GM18526 (cell line): ENCODE data around the gene BCAM.

Experiments used
- POLR2A ChIP-seq: IDR thresholded peaks from 3 replicates; pipeline ENCODE4 v1.6.1; 2011; ENCODE audit not compliant: insufficient read length; ENCODE audit errors: extremely low read depth

Gene BCAM

DNA sequence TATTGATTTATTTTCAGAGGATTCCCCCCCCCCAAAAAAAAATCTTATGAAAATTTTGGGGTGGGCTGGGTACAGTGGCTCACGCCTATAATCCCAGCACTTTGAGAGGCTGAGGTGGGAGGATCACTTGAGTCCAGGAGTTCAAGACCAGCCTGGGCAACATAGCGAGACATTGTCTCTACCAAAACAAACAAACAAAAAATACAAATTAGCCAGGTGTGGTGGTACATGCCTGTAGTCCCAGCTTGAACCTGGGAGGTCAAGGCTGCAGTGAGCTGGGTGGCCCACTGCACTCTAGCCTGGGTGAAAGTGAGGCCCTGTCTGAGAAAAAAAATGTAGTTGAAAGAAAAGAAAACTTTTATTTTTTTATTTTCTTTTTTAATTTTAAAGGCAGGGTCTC, 55.1 kb downstream of the BCAM start:
- no peak for TF ChIP-seq POLR2A

DNA sequence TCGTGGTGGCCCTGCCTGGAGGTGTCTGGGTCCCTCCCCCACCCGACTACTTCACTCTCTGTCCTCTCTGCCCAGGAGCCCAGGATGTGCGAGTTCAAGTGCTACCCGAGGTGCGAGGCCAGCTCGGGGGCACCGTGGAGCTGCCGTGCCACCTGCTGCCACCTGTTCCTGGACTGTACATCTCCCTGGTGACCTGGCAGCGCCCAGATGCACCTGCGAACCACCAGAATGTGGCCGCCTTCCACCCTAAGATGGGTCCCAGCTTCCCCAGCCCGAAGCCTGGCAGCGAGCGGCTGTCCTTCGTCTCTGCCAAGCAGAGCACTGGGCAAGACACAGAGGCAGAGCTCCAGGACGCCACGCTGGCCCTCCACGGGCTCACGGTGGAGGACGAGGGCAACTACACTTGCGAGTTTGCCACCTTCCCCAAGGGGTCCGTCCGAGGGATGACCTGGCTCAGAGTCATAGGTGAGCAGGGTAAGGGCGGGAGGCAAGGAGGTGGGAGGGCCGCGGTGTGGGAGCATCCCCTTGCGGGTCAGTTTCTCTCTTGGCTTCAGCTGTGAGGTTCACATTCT, 56.4 kb downstream of the BCAM start:
- TF ChIP-seq POLR2A: no peak

DNA sequence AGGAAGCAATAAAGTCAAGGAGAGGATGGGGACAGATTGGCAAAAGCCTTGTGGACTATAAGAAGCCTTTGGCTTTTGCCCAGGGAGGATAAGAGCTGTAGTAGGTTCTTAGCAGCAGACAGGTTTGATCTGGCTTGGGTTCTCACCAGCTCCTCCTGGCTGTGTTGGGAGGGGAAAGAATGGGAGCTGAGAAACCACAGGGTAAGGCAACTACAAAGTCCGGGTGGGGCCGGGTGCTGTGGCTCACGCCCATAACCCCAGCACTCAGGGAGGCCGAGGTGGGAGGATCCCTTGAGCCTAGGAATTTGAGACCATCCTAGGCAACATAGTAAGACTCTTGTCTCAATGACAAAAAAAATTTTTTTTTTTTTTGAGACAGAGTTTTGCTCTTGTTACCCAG, 57.8 kb downstream of the BCAM start:
- no peak for TF ChIP-seq POLR2A

DNA sequence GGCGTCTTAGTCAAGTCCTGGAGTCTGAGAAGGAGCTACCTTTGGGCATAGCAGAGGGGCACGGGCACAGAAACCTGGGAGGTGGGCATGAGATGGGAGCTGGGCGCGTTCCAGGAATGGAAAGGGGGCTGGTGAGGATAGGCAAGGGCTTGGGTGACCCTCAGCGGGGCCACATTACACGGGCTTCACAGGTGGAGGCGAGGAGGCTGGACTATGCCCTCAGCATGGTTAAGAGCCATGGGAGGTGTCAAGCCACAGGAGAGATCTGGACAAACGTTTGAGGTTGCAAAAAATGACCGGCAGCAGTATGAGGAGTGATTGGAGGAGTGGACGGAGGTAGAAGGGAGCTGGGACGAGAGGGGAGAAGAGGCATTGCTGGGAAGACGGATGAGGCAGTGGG, 58.7 kb downstream of the BCAM start:
- TF ChIP-seq POLR2A: no peak

DNA sequence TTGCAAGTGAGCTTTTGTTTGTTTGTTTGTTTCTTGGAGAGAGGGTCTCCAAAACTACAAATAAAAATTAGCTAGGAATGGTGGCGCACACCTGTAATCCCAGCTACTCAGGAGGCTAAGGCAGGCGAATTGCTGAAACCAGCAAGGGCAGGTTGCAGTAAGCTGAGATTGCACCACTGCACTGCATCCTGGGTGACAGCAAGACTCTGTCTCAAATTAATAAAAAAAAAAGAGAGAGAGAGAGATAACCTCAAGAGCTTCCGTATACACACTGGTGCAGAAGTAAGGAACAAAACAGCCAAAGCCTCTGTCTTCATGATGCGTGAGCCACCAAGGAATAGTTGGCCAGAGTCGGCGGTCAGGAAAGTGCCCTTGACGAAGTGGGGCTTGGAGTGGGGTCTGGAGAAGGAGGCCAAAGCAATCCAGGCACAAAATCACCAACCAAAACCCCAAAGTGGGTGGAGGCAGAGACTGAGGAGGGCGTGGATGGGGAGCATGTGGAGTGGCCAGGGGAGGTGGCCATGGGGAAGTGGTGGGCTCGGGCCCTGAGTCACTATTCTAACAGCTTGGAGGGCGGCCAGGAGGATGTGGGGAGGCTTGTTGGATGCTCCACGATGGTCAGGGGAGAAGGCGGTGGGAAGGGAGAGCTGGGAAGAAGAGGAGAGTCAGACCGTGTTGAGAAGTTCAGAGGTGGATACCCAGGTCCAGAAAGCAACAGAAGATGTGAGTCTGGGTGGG, 61.0 kb downstream of the BCAM start:
- TF ChIP-seq POLR2A: no peak
